Measurements from ENCODE around the gene ARL6IP6.

GRCh38 chr2:152729844-152730243 is 11.4 kb downstream of the ARL6IP6 start:
- TF ChIP-seq CTCF (IDR thresholded peaks at IDR 0.05) (no peak), POLR2A (IDR thresholded peaks at IDR 0.05) (no peak)
